Kidney tubule cell (primary cell): ENCODE data around the gene CSF3.

Source experiments
- DNase-seq: peaks from one replicate; pipeline ENCODE4 v3.0.0-alpha.2; 2018; ENCODE audit warnings: low spot score

CSF3 gene

DNA sequence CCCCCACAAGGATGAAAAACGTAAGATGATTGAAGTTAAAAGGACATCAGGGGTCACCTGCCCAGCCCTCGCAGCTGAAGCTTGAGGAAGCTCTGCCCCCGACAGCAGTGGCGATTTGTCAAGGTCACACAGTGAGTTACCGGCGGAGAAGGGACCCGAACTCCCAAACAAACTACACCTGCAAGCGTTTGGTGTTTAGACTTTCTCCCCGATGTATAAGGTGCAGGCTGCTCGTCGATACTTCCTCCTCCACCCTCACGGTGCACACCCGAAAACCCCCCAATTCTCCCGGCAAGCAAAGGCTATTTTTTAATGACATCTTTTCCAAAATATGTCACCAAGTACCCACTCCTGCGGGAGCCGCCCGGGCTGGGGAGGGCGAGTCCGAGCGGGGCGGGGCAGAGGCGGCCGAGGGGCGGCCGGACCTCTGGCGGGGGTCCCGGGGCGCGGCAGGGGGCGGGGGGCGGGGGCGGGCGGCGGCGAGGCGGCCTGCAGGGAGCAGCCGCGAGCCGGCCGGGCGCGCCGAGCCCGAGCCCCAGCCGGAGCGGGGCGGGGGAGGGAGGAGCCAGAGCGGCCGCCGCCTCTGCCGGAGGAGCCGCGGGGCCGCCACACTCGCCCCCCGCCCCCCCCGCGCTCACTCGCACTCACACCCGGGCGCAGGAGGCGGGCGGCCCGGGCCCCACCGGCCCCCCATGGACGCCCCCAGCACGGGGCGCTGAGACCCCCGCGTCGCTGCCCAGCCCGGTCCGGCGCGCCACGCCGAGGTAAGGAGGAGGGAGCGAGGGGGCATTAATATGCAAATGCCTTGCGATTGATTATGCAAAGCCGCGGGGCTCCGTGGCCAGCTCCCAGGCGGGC is 47.3 kb downstream of the CSF3 start, which contains the start of gene THRA:
THRA (plus strand) TSS at position 637 of the 858 bp plus-strand sequence. CDS start 11,524 bp downstream, outside the sequence.
- DNase-seq, result peak; percentile 46

DNA sequence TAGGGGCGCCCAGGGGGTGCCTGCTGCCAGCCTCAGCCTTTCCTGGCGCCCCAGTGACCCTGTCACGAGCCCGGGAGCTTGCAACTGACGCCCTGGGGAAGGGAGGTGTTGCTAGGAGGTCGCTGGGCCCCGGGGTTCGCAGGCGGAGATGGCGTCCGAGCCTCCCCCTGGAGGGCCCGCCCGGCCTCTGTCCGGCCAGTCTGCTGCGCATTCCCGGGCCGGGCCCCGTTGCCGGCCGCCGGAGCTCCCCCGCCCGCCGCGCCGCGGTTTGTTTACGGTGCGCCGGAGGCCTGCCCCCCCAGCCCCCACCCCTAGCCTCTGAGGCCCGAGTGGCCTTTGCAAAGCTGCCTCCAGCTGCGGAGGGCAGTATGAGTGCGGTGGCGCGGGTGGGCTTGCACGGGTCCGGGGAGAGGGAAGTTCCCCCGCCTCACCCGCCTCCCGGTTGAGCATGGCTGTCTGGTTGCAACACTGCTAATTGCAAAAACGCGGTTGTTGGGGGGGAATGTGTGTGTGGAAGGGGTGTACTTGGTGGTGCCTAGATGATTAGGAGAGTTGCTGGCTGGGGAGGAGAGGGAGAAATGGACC is 48.0 kb downstream of the CSF3 start:
- no peak for DNase-seq

DNA sequence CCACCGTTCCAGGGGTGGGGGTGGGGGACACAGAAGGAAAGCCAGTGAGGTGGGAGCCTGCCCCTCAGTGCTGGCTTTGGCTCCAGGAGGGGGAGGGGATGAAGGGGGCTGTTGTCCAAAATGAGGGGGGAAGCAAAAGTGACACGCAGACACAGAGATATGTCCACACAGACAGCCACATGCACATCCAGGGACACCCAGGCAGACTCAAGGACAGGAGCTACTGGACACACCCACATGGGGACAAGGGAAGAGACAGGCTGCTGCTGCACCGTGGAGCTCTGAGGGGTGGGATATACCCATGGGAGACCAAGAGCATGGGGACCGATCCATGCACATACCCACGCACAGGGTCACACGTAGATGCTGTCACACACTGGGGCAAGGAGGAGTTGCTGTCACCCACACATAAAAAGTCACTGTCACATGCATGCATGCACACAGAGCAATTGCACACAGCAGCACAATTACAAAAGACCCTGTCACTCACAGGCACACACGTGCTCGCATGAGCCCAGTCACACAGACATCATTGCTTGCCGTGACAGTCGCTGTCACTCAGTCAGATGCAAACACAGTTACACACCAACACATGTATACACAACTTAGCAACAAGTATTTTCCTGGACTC is 48.8 kb downstream of the CSF3 start:
- no peak for DNase-seq

DNA sequence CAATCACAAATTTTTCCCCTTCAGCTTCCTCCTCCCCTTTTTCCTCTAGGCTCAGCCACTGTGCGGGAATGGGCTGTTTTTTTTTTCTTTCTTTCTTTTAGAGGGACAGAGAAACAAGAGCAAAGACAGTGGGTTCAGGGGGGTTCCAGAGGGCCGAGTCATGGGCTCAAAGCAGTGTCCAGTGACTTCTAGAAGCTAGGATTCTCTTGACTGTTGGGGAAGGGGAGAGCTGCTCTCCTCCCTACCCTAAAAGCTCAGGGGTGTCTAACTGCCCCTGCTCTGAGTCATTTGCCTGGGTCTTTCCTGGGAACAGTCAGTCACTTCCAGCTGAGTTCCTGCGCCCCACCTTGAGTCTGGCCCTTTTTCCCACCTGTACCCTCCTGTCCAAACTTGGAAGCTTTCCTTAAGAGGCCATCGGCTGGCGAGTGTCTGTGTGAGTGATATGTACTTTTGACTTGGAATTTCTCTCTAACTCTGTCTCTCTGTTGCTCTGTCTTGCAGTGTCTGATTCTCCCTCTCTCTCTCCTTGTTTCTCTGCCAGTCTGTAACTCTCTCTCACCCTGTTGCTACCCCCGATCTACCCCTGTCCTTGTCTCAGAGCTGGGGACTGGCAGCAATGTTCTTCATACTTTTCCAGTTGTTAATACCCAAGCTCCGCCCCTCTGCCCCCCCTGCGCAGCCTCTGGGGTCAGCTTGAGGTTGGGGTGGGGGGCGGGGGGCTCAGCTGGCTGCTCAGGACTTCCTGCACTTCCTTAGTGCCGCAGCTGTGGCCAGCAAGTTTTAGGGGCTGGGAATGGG is 49.9 kb downstream of the CSF3 start:
- DNase-seq, result peak; percentile 41

DNA sequence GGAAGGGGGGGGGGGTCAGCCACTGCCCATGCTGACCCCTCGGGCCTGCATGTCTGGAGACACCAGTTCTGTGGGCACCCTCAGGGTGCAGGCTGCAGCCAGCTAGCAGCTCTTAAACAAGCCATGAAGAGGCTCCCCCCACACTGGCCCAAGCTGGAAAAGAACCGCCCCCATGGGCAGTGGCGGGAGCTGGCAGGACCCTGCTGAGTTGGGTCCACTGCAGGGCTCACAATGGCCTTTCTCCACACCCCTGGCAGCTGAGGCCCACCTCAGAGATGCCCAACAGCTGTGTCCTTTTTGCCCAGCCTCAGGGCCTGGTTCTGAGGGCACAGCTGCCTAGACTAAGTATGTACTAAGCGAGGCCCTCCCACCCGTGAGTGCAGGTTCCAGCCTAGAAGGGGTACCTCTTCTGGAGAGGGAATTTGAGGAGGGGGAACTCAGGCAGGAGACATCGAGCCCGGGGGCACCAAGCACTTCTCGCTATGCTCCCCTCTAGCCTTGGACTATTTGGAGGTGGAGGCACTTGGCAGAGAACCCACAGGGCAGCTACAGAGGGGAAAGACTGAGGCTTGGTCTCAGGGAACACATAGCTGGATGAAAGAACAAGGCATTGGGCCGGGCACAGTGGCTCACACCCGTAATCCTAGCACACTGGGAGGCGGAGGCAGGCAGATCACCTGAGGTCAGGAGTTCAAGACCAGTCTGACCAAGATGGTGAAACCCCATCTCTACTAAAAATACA is 50.7 kb downstream of the CSF3 start:
- no peak for DNase-seq
